HS-27A (cell line): ENCODE results near the gene PPP1CB.
"Not testable (repeated sequence)": the region's sequence is repeated elsewhere in the genome, so short reads cannot be mapped to it uniquely, and the experiment has no call there.

Experiments used
- DNase-seq: peaks from one replicate; pipeline ENCODE4 v3.0.0-alpha.2; 2012; ENCODE audit warnings: low read depth, missing footprints

PPP1CB gene

DNA sequence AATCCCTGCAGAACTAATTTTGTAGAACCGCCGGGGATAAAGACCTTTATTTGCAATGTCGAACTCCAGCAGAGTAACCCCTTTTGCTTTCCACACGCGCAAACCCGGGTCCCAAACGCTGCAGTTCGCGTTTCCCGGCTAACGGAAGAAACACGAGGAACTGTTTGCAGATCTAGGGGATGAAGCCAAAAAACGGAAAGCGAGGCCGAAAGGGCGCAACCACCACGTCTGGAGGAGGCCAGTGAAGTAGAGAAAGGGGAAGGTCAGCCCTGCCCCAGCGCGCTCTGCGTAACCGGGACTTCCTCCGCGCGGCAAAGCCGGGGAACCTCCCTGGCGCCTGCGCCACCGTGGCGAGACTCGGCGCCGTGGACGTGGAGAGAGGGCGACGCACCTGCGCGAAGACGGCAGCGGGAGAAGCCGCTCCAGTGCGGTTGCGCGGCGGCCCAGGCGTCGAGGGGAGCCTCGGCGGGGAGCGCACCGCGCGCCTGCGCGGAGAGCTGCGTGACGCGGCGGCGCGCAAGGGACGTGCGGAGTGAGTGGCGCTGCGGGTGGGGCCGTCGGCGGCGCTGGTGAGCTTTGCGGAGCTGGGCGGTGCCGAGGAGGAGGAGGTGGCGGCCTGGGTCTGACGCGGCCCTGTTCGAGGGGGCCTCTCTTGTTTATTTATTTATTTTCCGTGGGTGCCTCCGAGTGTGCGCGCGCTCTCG, at the start of gene PPP1CB:
Gene PPP1CB, plus strand, starts transcription at position 579 of the 704 bp plus-strand sequence. CDS start 295 bp downstream, outside the sequence.
- peak; percentile 66 for DNase-seq

DNA sequence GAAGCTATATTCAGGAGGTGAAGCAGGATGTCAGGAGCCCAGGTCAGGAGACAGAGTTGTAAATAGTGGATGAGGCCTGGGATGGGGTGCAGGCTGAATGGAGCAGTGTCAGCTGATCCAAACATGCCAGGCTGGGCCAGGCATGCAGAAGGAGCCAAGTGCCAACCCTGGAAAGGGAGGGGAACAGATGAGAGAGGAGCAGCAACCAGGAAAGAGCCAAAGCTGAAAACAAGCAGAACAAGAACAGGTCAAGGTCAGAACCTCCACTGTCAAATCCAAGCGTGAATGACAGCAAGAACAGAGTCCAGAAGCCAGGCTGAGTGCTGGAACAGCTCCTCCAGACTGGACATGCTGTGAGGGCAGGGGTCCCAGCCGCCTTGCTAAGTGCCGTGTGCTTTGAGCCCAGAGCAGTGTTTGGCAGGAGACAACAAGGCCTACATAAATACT, 49.2 kb upstream of the PPP1CB start:
- DNase-seq, result no peak

DNA sequence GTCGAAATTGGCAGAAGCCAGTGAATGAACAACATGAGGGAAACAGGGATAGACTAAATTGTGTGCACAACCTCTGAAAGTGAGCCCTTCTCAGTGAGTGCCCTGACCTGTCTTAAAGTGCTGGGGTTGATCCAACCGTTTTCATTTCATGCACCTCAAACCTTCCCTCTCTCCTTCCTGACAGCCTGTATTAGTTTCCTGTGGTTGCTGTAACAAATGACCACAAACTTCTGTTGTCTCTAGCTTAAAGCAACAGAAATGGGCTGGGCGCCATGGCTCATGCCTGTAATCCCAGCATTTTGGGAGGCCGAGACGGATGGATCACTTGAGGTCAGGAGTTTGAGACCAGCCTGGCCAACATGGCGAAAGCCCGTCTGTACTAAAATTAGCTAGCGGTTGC, 48.8 kb upstream of the PPP1CB start:
- no peak for DNase-seq

DNA sequence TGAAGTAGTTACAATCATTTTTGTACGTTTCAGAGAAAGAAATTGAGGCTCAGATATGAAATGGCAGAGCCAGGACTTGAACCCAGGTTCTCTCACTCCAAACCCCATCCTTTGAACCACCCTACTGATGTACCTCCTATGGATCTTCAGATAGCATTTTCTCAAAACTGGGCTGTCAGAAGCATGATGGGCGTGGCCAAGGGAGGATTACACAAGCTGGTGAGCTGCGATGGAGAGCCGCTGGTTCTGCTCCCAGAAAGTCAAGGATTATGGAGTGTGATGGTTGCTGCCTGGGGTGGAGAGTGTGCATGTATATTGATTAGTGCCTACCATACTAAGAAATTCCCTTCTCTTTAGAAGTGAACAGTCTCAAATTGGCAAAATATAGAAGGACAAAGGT, 47.0 kb upstream of the PPP1CB start:
- DNase-seq, result no peak

DNA sequence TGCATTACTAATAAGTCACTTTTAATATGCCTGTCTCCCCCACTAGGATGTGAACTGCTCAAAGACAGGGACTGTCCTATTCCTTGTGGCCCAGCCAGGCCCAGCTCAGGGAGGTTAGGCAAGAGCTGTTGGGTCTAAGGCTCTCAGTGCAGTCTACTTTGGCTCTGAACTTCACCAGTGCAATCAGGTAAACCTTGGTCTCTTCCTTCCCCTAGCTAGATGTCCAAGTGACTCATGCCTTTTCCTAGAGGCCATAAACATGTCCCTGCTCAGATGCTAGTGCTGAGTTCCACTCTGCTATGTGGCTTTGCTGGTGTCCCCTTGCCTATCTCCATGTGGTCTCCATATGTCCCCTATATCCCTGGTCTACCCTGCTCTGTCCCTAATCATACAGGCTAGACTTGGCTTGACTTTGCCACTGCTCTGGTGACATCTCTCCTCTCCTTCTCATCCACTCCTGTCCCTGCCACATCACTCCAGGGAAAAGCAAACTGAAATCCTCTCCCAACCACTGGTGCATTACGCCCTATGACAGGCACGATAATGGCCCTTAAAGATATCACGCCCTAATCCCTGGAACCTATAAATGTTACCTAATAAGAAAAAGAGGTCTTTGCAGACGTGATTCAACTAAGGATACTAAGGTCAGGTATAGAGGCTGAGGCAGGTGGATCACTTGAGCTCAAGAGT, 45.7 kb upstream of the PPP1CB start:
- no peak for DNase-seq

DNA sequence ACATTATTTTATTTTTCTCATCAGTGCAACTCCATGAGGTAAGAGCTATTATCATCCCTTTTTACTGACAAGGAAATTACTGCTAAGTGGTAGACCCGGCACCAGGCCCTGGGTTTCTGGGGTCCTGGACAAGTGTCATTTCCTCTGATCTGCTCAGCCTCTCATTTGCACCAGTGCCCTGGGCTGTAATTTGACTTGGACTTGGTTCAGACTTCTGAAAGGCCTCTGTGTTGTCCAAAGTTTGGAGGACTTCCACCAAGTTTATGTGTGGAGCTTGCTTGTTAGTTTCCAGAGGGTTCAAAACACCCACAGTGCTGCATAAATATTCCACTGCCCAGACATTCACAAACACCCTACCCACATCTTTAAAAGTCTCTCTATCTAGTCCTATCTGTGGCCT, 44.0 kb upstream of the PPP1CB start:
- no peak for DNase-seq

DNA sequence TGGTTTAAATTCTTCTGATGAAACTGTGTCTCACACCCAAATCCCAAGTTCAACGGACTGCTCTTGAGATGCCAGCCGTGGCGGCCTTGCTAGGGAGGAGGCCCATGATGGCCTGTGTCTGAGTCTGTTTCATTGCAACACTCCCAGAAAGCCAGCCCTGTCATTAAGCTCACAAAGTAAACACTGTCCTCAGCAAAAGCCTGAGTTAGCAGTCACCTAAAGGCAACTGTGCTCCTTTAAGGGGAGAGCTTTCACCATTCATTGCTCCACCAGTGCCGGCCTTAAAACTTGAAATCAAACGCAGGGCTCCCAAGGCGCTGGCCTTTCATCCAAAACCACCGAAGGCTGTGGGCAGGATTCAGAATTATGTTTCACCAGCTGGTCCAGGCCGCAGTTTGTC, 42.5 kb upstream of the PPP1CB start:
- DNase-seq, result no peak

DNA sequence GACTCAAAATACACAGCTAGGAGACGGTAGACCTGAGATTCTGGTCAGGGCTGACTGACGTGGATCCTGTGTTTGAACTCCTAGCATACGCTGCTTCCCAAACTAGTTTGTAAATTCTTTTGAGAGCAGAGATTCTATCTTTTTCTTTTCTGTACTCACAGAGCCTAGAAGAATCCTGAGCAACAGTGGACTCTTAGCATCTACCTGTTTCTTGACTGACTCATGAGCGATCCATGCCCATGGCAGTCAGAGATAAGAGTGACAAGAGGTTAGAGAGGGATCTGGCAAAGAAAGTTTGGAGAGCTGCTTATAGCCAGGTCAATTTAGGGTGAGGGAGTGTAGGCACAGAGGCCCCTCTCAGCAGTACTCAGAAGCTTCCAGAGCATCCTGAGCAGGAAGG, 41.1 kb upstream of the PPP1CB start:
- no peak for DNase-seq

DNA sequence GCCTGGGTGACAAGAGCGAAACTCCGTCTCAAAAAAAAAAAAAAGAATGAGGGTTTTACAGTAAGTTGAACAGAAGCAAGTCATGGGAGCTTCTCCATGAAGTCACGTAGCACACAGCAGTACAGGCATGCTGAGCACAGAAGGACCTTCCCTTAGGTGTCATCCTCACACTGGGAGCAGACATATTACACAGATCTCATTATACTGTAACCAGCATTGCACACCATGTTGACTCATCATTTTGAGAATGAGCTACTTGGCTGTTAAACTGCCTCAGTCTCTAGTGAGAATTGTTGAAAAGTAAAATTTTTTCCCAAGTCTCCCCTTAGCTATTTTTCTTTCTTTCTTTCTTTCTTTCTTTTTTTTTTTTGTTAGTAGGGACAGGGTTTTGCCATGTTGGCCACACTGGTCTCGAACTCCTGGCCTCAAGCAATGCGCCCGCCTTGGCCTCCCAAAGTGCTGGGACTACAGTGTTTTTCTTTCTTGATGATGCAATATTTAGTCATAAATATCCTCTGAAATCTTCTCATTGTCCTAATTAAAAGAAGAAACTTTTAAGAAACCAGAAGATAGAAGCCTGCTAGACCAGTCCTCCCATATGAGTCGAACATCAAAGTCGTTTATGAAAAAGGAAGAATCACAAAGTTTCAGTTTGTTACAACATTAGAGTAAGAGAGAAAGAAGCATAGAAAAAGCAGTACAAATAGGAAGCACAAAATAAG, 37.9 kb upstream of the PPP1CB start:
- DNase-seq, result no peak

DNA sequence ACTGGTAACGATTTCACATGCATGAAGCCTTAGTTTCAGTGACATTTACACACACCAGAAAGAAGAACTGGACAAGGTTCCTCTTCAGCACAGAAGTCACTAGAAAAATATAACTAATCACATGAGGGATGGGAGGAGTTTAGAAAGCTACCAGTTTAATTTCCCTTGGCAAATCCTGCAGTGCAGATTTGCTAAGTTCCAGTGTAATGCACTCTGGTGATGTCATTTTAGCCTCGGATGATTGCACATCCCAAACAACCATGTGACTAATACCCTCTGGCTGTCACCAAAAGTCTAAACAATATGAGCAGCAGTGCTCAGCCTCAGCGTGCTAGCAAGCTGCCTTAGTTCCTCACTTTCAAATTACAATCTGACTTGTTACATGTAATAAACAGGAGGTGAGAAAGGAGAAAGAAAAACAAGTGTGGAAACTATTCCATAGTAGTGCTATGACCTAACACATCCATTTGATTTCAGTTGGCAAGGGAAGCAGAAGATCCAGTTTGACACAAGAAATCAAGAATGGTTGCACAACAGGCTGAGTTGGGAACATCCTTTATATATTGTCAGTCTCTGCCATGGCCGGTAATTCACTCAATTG, 35.3 kb upstream of the PPP1CB start:
- peak; percentile 54 for DNase-seq

DNA sequence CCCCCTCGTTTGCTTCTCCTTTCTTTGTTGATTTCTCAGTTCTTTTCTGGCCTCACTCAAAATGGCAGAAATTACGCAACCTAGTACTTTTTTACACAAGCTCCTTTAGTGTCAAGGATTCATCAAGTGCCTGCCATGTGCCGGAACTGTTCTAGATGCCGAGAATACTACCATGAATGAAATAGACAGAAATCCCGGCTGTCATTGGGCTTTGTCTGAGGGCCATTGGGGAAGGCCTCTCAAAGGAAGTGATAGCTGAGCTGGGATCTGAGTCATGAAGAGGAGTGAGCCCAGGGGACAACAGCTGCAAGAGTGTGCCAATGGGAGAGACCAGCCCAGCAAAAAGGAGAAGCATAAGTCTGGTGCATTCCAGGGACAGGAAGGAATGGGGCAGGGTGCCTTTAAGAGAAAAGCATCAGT, 34.3 kb upstream of the PPP1CB start:
- peak; percentile 60 for DNase-seq

DNA sequence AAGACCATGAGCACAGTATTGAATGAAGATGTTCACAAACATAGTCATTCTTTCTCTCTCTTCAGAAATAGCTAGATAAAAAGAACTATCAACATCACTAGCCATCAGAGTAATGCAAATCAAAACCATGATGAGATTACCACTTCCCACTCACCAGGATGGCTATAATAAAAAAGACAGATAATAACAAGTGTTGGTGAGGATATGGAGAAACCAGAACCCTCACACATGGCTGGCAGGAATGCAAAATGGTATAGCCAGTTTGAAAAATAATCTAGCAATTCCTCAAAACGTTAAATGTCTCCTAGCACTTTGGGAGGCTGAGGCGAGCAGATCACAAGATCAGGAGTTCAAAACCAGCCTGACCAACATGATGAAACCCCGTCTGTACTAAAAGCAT, 31.3 kb upstream of the PPP1CB start:
- no peak for DNase-seq

DNA sequence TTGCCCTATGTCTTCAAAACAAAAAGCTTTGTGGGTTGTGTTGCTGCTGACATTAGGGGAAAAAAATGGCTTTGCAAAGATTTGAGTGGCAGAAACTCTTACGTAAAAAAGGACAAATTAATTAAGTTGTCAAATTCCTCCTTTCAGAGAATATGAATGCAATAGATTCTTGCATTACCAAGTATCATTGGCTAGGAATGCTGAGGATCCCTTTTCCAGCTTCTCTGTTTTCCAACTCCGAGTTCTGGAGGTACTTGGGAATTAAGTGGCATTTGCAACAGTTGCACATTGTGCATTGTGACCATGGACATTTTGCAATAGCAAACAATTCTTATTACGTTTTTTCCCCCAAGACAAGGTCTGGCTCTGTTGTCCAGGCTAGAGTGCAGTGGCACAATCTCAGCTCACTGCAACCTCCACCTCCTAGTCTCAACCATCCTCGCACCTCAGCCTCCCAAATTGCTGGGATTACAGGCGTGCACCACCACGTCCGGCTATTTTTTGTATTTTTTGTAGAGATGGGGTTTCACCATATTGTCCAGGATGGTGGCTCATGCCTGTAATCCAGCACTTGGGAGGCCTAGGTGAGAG, 29.9 kb upstream of the PPP1CB start:
- DNase-seq, result no peak

DNA sequence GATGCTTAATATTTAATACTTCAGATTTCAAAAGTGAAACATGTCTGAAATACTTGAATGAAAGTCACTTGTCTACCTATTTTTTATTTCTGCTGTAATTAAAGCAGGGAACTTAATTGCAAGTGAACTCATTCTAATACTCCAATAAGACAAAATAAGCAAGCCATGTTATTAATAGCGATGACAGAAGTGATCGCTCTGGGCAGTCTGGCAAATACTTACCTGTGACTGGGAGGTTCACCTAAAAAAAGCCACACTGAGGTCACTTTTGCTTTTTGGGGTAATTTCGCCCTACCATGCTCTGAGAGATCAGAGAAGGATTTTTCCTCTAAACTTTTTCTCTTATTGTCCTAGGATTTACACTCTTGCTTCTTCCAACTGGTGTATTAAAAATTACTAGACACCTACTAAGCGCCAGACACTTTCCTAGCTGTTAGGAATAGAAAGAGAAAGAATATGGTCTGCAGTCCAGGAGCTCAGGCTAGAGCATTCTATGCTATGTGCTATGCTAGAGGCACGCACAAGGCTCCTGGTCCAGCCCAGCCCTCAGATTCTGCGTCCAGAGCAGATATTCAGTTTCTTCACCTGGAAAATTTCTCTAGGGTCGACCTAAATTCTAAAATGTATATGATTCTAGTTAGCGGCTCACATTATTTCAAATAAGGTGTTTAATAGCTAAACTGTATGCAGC, 26.5 kb upstream of the PPP1CB start:
- no peak for DNase-seq

DNA sequence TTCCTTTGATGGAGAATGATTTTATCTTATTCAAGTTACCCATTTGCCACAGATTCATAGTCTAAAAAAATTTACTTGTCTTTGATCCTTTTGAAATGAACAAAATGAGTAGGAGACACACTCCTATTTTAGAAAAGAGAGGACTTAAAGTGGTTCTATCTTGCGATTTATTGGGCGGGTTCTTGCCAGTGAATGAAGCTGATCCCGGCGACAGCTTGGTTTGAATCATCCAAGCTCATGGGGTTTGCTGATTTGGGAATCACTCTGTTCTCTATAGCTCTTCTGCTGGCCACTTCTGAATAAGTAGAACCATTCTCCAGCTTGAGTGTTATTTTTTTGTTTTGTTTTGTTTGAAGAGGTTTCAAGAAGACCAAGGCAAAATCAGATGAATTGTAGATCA, 25.5 kb upstream of the PPP1CB start:
- DNase-seq, result no peak

DNA sequence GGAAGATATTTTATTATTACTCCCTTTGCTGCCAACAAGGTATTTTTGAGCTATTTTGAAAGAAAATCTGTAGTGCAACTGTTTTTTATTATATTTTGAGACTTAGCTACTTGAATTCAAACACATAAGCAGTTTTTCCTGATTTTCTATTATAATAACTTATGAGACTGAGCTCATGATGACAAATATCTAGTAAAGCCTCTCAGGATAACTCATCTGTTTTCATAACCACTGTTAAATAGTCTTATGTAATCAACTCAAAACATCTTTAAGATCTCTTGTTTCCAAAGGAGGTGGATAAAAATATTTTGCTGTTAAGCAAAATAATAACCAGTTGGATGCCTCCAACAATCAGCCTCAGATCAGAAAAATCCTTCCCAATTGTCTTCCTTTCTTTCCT, 21.9 kb upstream of the PPP1CB start:
- DNase-seq, result no peak

DNA sequence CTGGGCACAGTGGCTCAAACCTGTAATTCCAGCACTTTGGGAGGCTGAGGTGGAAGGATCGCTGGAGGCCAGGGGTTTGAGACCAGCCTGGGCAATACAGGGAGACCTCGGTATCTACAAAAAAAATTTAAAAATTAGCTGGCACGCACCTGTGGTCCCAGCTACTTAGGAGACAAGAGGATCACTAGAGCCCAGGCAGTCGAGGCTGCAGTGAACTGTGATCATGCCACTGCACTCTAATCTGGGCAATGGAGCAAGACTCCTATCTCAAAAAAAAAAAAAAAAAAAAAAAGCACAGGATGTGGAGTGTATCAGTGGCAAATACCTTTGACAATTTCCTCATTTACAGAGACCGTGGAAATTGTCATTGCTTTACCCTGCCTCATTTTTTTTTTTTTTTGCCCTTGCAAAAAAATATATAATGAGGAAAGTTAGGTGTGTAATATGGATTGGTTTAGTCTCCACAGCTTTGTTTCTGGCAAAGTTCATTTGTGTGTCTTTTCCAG, 20.9 kb upstream of the PPP1CB start:
- DNase-seq, result no peak

DNA sequence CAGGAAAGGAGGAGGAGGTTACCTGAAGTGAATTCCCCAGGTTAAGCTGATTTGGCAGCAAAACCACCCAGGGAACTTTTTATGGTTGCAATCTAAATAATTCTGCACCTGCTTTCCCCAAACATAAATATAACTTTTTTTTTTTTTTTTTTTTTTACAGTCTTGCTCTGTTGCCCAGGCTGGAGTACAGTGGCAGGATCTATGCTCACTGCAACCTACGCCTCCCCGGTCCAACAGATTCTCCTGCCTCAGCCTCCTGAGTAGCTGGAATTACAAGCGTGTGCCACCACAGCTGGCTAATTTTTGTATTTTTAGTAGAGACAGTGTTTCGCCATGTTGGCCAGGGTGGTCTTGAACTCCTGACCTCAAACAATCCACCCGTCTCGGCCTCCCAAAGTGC, 16.1 kb upstream of the PPP1CB start:
- DNase-seq, result no peak

DNA sequence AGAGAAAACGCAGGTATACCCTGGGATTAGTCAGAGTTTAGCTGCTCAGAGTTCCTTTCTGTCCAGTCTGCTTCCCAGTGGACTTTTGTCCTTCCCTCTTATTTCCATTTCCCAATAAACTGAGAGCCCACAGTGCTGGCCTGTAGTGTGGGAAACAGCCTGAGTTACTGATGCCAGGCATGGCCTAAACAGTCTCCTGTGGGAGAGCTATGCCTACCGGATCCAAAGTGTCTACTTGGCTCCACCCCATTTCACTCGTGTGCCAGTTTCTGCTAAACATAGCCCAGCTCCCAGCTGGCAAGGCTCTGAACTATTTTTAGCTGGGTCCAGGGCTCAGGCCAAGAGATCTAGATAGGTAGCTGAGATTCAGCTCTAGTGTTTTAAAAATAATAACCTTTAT, 15.6 kb upstream of the PPP1CB start:
- no peak for DNase-seq

DNA sequence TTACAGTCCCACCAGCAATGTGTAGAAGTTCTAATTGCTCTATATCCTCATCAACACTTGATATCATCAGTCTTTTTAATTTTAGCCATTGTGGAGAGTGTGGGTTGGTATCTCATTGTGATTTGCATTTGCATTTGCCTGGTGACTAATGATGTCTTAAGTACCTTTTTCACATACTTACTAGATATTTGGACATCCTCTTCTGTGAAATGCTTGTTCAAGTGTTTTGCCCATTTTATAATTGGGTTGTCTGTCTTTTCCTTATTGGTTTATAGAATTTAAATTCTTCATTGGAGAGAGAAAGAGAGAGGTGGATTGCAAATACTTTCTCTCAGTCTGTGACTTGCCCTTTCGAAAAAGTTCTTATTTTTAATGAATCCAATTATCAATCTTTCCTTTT, 14.0 kb upstream of the PPP1CB start:
- no peak for DNase-seq

DNA sequence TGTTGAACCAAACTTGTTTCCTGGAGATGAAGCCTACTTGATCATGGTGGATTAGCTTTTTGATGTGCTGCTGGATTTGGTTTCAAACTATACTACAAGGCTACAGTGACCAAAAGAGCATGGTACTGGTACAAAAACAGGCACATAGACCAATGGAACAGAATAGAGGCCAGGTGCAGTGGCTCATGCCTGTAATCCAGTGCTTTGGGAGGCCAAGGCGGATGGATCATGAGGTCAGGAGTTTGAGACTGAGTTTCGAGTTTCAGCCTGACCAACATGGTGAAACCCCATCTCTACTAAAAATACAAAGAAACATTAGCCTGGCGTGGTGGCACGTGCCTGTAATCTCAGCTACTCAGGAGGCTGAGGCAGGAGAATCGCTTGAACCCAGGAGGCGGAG, 9.0 kb upstream of the PPP1CB start:
- not testable (repeated sequence) for DNase-seq

DNA sequence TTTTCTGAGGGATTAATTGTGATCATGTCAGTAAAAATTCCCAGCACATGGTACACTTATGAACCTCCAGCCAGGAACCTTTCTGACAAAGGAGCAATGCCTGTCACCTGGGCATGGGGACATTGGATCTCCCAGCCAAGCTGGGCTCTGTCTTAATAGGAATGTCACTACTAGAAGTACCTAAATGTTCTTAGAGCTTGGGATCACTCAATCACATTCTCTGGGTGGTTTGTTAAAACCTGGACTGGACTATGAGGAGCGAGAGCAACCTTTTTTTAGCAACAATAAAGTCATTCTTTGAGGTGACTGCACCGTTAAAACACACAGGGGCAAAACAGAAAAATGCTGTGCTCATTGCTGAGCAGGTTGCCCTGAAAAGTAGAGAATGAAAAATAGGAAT, 6.4 kb upstream of the PPP1CB start:
- DNase-seq, result no peak
